ENCODE measurements around the gene MEGF8.

MEGF8 gene

GRCh38 chr19:42303101-42303464 lies 22.4 kb upstream of the MEGF8 start:
- no peak for ATAC-seq
- no peak for TF ChIP-seq ZC3H10 (CRISPR knock-in tag; IDR thresholded peaks at IDR 0.05)
- TF ChIP-seq RARB (CRISPR knock-in tag; IDR thresholded peaks at IDR 0.05) = no peak
- no peak for TF ChIP-seq PPARA (CRISPR knock-in tag; IDR thresholded peaks at IDR 0.05; ENCODE audit: borderline replicate concordance)
- TF ChIP-seq TSHZ2 (CRISPR knock-in tag; IDR thresholded peaks at IDR 0.05) = no peak
- no peak for TF ChIP-seq ZFP3 (CRISPR knock-in tag; IDR thresholded peaks at IDR 0.05)
- no peak for TF ChIP-seq PATZ1 (CRISPR knock-in tag; IDR thresholded peaks at IDR 0.05; ENCODE audit: borderline replicate concordance)
- TF ChIP-seq ESRRG (CRISPR knock-in tag; IDR thresholded peaks at IDR 0.05) = no peak
- TF ChIP-seq GLIS3 (CRISPR knock-in tag; IDR thresholded peaks at IDR 0.05) = no peak
- no peak for TF ChIP-seq ZNF8 (CRISPR knock-in tag; IDR thresholded peaks at IDR 0.05)
- no peak for TF ChIP-seq TCF4 (CRISPR knock-in tag; IDR thresholded peaks at IDR 0.05; ENCODE audit: borderline replicate concordance)
- TF ChIP-seq ARNTL (CRISPR knock-in tag; IDR thresholded peaks at IDR 0.05; ENCODE audit: borderline replicate concordance, low read depth) = no peak
- no peak for TF ChIP-seq ISL1 (CRISPR knock-in tag; IDR thresholded peaks at IDR 0.05)
- TF ChIP-seq SNAI2 (CRISPR knock-in tag; IDR thresholded peaks at IDR 0.05) = no peak
- TF ChIP-seq ZNF70 (CRISPR knock-in tag; IDR thresholded peaks at IDR 0.05) = no peak
- TF ChIP-seq CSDC2 (CRISPR knock-in tag; IDR thresholded peaks at IDR 0.05) = no peak
- no peak for TF ChIP-seq CSRNP3 (CRISPR knock-in tag; IDR thresholded peaks at IDR 0.05)
- TF ChIP-seq ZNF565 (CRISPR knock-in tag; conservative IDR thresholded peaks at IDR 0.05; ENCODE audit: low read depth) = no peak
- no peak for TF ChIP-seq OSR1 (CRISPR knock-in tag; IDR thresholded peaks at IDR 0.05)
- TF ChIP-seq ZFP30 (CRISPR knock-in tag; IDR thresholded peaks at IDR 0.05) = no peak
- no peak for TF ChIP-seq CREB5 (CRISPR knock-in tag; IDR thresholded peaks at IDR 0.05; ENCODE audit: low read depth)

GRCh38 chr19:42303876-42304275 lies 21.6 kb upstream of the MEGF8 start:
- no peak for ATAC-seq
- no peak for TF ChIP-seq ARNTL (CRISPR knock-in tag; IDR thresholded peaks at IDR 0.05; ENCODE audit: borderline replicate concordance, low read depth)
- TF ChIP-seq CSRNP3 (CRISPR knock-in tag; IDR thresholded peaks at IDR 0.05) = no peak
- no peak for TF ChIP-seq ZNF8 (CRISPR knock-in tag; IDR thresholded peaks at IDR 0.05)
- TF ChIP-seq ZC3H10 (CRISPR knock-in tag; IDR thresholded peaks at IDR 0.05) = no peak
- TF ChIP-seq CREB5 (CRISPR knock-in tag; IDR thresholded peaks at IDR 0.05; ENCODE audit: low read depth) = no peak

GRCh38 chr19:42306646-42307045 lies 18.8 kb upstream of the MEGF8 start:
- TF ChIP-seq ISL1 (CRISPR knock-in tag; IDR thresholded peaks at IDR 0.05) (no peak), POU6F1 (CRISPR knock-in tag; IDR thresholded peaks at IDR 0.05; ENCODE audit: borderline replicate concordance, low read depth) (no peak), ZNF70 (CRISPR knock-in tag; IDR thresholded peaks at IDR 0.05) (no peak)
- no peak for ATAC-seq

Measured in SK-N-SH treated with all-trans-retinoic acid at 6 μM for 48 hours (cell line).